HepG2 (cell line): Measurements from ENCODE around the gene JUND. TPM values are rescaled to one million over a fixed set of nuclear protein-coding genes. Genes with fewer than 3 reads are reported as not detected.

Source experiments
- ATAC-seq: fragments of 200-7000 bp; cut with Tn5 transposase; 3 replicates; pipeline ENCODE4 v1.9.1; 2020; ENCODE audit warnings: mild to moderate bottlenecking, moderate library complexity
- BruUV-seq: library from RNA; stranded (reverse); fragments of 400-500 nt; replicated peaks from 2 replicates; lab custom pipeline; 2021; lab: Mats Ljungman, UMichigan
- CTCF ChIA-PET: fragments of 300-600 bp; formaldehyde crosslinking; extraction: SDS; loops from one replicate; lab custom pipeline; 2021; ENCODE audit warnings: low total read pairs, inconsistent platforms, low intra/inter-chr PET ratio; lab: Yijun Ruan, JAX
- POLR2A ChIA-PET: fragments of 350-600 bp; sonication (Branson Sonifier 250); formaldehyde crosslinking; loops from one replicate; lab custom pipeline; 2020; ENCODE audit warnings: antibody characterized with exemption, inconsistent platforms; lab: Yijun Ruan, JAX
- DNase-seq: peaks from one replicate; pipeline ENCODE4 v3.0.0-alpha.2; 2015; ENCODE audit warnings: low spot score
- FAIRE-seq: peaks from 3 replicates; lab custom pipeline; 2011; peaks lifted over from hg19 to GRCh38; lab: Jason Lieb, UNC
- H2AFZ ChIP-seq: one replicate; pipeline ENCODE4 v1.6.1; 2011; ENCODE audit warnings: low read length, inconsistent platforms
- H3K27ac ChIP-seq: fragments of 300-600 bp; 3 replicates; pipeline ENCODE4 v1.8.0; 2011; ENCODE audit warnings: mixed run types, mild to moderate bottlenecking, mixed read lengths, low read length, inconsistent platforms; ENCODE audit not compliant: insufficient read depth; ENCODE audit errors: extremely low read length
- H3K27me3 ChIP-seq, 2 experiments: fragments of 200-600 bp in 1 of 2; 2 replicates in 1 of 2; 3 replicates in 1 of 2; pipeline versions ENCODE4 v1.6.0 to v1.8.0; 2011; ENCODE audit warnings: low read length in 2 of 2, mild to moderate bottlenecking in 2 of 2, moderate library complexity in 2 of 2, inconsistent platforms in 1 of 2; ENCODE audit not compliant: insufficient read depth in 2 of 2, control insufficient read depth in 1 of 2
- H3K36me3 ChIP-seq, 2 experiments: fragments of 200-600 bp in 1 of 2; replicated peaks in 1 of 2; 2 replicates in 1 of 2; 3 replicates in 1 of 2; pipeline versions ENCODE4 v1.5.1 to v1.8.0; 2011; ENCODE audit warnings: low read length in 2 of 2, inconsistent platforms in 1 of 2; ENCODE audit not compliant: insufficient read depth in 2 of 2, control insufficient read depth in 1 of 2
- H3K4me1 ChIP-seq: 2 replicates; pipeline ENCODE4 v1.5.1; 2012; ENCODE audit warnings: low read length, inconsistent platforms; ENCODE audit not compliant: insufficient read depth
- H3K4me2 ChIP-seq: 2 replicates; pipeline ENCODE4 v1.6.0; 2011; ENCODE audit warnings: low read depth, low read length, inconsistent platforms
- H3K4me3 ChIP-seq, 3 experiments: fragments of 200-600 bp in 1 of 3; sonication (generic), shearing (Covaris generic) in 1 of 3; replicated peaks in 1 of 3; 2 replicates each; pipeline ENCODE4 v1.5.1; 2011 to 2016; ENCODE audit warnings: low read length in 3 of 3, inconsistent platforms in 2 of 3, low read depth in 2 of 3, mild to moderate bottlenecking in 2 of 3, control low read depth in 1 of 3, mixed read lengths in 1 of 3; ENCODE audit not compliant: insufficient read depth in 1 of 3
- H3K79me2 ChIP-seq: one replicate; pipeline ENCODE4 v1.6.1; 2011; ENCODE audit warnings: low read length, inconsistent platforms; ENCODE audit not compliant: insufficient read depth
- H3K9ac ChIP-seq: 2 replicates; pipeline ENCODE4 v1.6.0; 2011; ENCODE audit warnings: mild to moderate bottlenecking, low read depth, low read length, inconsistent platforms; ENCODE audit not compliant: insufficient read depth
- H3K9me3 ChIP-seq: 2 replicates; pipeline ENCODE4 v1.5.1; 2012; ENCODE audit warnings: mild to moderate bottlenecking, low read length
- H4K20me1 ChIP-seq: 2 replicates; pipeline ENCODE4 v1.6.0; 2011; ENCODE audit warnings: inconsistent platforms, mild to moderate bottlenecking, low read length, moderate library complexity; ENCODE audit not compliant: insufficient read depth
- AGO2 ChIP-seq: fragments of 200-400 bp; formaldehyde crosslinking; optimal IDR thresholded peaks from 2 replicates; pipeline ENCODE3; 2017; ENCODE audit warnings: mild to moderate bottlenecking, low read depth, low read length, moderate library complexity
- CTCF ChIP-seq: sonication (generic); formaldehyde crosslinking; IDR thresholded peaks from 2 replicates; pipeline ENCODE4 v1.5.0; 2020; ENCODE audit warnings: mild to moderate bottlenecking, missing genetic modification reagents, moderate library complexity
- HNRNPL ChIP-seq: fragments of 200-400 bp; formaldehyde crosslinking; IDR thresholded peaks from 2 replicates; pipeline ENCODE4 v1.6.1; 2017; ENCODE audit warnings: mild to moderate bottlenecking, low read depth, low read length
- JARID2 ChIP-seq: sonication (generic); formaldehyde crosslinking; IDR thresholded peaks from 2 replicates; pipeline ENCODE4 v1.8.1; 2023; ENCODE audit warnings: missing genetic modification reagents, inconsistent platforms; ENCODE audit not compliant: insufficient replicate concordance
- PLSCR1 ChIP-seq: sonication (generic); formaldehyde crosslinking; IDR thresholded peaks from 2 replicates; pipeline ENCODE4 v1.5.0; 2020; ENCODE audit warnings: missing genetic modification reagents, mild to moderate bottlenecking, borderline replicate concordance
- RBM39 ChIP-seq: fragments of 200-400 bp; formaldehyde crosslinking; IDR thresholded peaks from one replicate; pipeline ENCODE4 v1.6.1; 2018; ENCODE audit warnings: antibody characterized with exemption, mild to moderate bottlenecking, low read depth, low read length; ENCODE audit not compliant: poor library complexity, severe bottlenecking
- SSRP1 ChIP-seq: IDR thresholded peaks from 2 replicates; pipeline ENCODE4 v1.6.1; 2016; ENCODE audit warnings: control low read depth
- ZC3H13 ChIP-seq: sonication (generic); formaldehyde crosslinking; IDR thresholded peaks from 2 replicates; pipeline ENCODE4 v1.8.1; 2023; ENCODE audit warnings: mild to moderate bottlenecking, missing genetic modification reagents, moderate library complexity
- ZHX1 ChIP-seq: sonication (generic); formaldehyde crosslinking; IDR thresholded peaks from 2 replicates; pipeline ENCODE4 v1.8.1; 2022; ENCODE audit warnings: low read depth, mild to moderate bottlenecking, missing genetic modification reagents
- ZNF234 ChIP-seq: sonication (generic); formaldehyde crosslinking; conservative IDR thresholded peaks from 2 replicates; pipeline ENCODE4 v1.5.1; 2020; ENCODE audit warnings: mild to moderate bottlenecking, missing genetic modification reagents
- ZNF546 ChIP-seq: sonication (generic); formaldehyde crosslinking; conservative IDR thresholded peaks from 2 replicates; pipeline ENCODE4 v1.8.1; 2023; ENCODE audit warnings: mild to moderate bottlenecking, missing genetic modification reagents
- WGBS: methylation state at CpG from one replicate; pipeline ENCODE4 v1.1.6; 2017; ENCODE audit warnings: low lambda C conversion rate; 5-methylcytosine and 5-hydroxymethylcytosine counted together
- in situ Hi-C: cut with HindIII; loops from 2 replicates; pipeline ENCODE4 v1.10.0; 2017; ENCODE audit warnings: low pct_unique_long_range_greater_than_20kb; ENCODE audit not compliant: extremely low pct_ligation_motif_present
- intact Hi-C: fragments of 100-400 bp; cut with micrococcal nuclease; formaldehyde crosslinking; loops from one replicate; pipeline ENCODE4 v1.10.0; 2022; ENCODE audit not compliant: unreplicated experiment
- polyA plus RNA-seq, 8 experiments: library from polyadenylated mRNA; depleted of rRNA in 3 of 8; stranded (reverse) in 7 of 8; unstranded in 1 of 8; fragments of >200 nt; fragmentation: Illumina TruSeq in 4 of 8; extraction: Trizol in 4 of 8; gene quantifications; 2 replicates each; pipeline versions ENCODE4 v1.2.1 to v1.2.3, GENCODE V29; 2011 to 2016; ENCODE audit warnings: low read depth in 4 of 8, missing spikeins in 1 of 8, mixed read lengths in 1 of 8; ENCODE audit not compliant: insufficient read depth in 1 of 8
- total RNA-seq, 5 experiments: library from RNA; depleted of rRNA; stranded (reverse); fragments of >200 nt; fragmentation: Illumina TruSeq; extraction: Trizol; gene quantifications; 2 replicates each; pipeline ENCODE4 v1.2.3, GENCODE V29; 2016; ENCODE audit warnings: low read depth in 1 of 5

The JUND gene
- total and polyA plus RNA-seq, 2 of the 13 experiments (the other 11 are each of a cell fraction or from before 2014, with no cell fraction given), result 41.2 to 59.8 TPM

- 92% methylated on average over 9 of the region's 19 CpGs for WGBS
Measured at GRCh38 chr19:18307271-18307681, 25.9 kb upstream of the JUND start.

More at GRCh38 chr19:18307271-18307681, 25.9 kb upstream of the JUND start:
- Histone ChIP-seq H2AFZ (no peak overlapping the region), H3K27ac (peak overlapping the region; percentile 23), H3K27me3 (no peaks in the 10 kb centered on the region), H3K4me3 (no peak overlapping the region), H3K4me1 (peaks cover 63% of the 10 kb centered on the region), H3K4me2 (no peak overlapping the region), H3K9ac (no peak overlapping the region)
- DNase-seq (no peak), ATAC-seq (no peak), FAIRE-seq (no peak)
- in situ Hi-C loops, result no loop called here
- no TSS peak for BruUV-seq
- CTCF ChIA-PET, result no interaction called here
- TF ChIP-seq HNRNPL, result peak; percentile 68; the same call in 1 of the 2 replicates
- peak; percentile 48 for TF ChIP-seq AGO2
- TF ChIP-seq RBM39, result peak; percentile 29
- no peak for TF ChIP-seq JARID2 (CRISPR knock-in tag)
- no peak for TF ChIP-seq ZNF234 (CRISPR knock-in tag)
- TF ChIP-seq SSRP1 (CRISPR knock-in tag), result no peak
- no peak for TF ChIP-seq ZNF546 (CRISPR knock-in tag)
- no peak for TF ChIP-seq PLSCR1 (CRISPR knock-in tag)
- TF ChIP-seq CTCF (CRISPR knock-in tag), result peak; percentile 17; the same call in 1 of the 2 replicates
- 0 out of 2 replicates have a peak, but pooled peaks have one; percentile 26 for TF ChIP-seq ZC3H13 (CRISPR knock-in tag)
- TF ChIP-seq ZHX1 (CRISPR knock-in tag), result no peak
- TF ChIP-seq, all 625 proteins: peak for 5
- POLR2A ChIA-PET, result no interaction called here
- Histone ChIP-seq H3K36me3 (peaks cover 5 to 25% of the 10 kb centered on the region in 2 experiments; a peak in 3 of 5 replicates), H4K20me1 (no peaks in the 10 kb centered on the region), H3K79me2 (no peaks in the 10 kb centered on the region), H3K9me3 (no peaks in the 10 kb centered on the region)
- intact Hi-C loops, result no loop called here
